GM18519 (cell line): ENCODE measurements around the gene TTLL11.

ENCODE experiments used
- ATAC-seq: cut with Tn5 transposase; IDR thresholded peaks from one replicate; pipeline ENCODE4 v1.9.1; 2021; ENCODE audit warnings: mild to moderate bottlenecking, moderate library complexity; ENCODE audit not compliant: unreplicated experiment, low FRiP score

The TTLL11 gene

DNA sequence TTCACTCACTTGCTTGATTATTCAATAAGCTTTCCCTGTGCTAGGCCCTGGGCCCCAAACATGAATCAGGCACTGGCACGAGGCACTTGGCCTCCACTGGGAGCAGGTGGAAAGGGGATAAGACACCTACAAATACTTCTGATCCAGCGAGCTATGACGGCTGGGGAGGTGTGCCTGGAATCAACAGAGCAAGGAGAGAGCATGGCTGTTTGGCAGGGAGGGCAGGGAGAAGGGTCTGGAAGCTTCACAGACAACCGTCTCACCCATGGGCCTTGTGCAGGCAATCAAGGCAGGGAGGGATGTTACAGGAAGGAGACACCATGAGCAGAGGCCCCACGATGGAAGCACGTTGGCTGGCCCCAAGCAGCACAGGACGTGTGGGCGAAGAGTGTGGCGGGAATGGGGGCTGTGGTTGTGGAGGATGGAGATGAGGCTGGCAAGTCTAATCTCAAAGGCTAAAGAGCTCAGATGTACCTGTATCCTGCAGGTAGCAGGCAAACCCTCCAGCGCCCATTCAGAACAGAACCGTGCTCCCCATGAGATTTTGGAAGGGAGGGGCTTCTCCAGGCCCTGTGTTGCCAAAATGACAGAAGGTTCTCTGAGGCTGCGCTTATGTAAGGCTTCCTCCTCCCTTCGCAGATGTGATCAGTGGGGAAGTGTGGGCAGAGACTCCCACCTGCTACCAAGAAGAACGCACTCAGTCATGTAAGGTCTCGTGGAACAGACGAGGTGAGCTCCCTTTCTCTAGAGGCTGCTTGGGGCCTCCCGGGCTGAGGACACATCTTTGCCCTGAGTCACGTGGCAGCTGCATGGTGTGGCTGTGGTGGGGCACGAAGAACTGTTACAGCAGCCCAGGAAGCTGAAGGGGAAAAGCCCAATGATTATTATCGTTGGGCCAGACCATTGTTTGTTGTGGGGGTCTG lies 252.0 kb downstream of the TTLL11 start:
- no peak for ATAC-seq

DNA sequence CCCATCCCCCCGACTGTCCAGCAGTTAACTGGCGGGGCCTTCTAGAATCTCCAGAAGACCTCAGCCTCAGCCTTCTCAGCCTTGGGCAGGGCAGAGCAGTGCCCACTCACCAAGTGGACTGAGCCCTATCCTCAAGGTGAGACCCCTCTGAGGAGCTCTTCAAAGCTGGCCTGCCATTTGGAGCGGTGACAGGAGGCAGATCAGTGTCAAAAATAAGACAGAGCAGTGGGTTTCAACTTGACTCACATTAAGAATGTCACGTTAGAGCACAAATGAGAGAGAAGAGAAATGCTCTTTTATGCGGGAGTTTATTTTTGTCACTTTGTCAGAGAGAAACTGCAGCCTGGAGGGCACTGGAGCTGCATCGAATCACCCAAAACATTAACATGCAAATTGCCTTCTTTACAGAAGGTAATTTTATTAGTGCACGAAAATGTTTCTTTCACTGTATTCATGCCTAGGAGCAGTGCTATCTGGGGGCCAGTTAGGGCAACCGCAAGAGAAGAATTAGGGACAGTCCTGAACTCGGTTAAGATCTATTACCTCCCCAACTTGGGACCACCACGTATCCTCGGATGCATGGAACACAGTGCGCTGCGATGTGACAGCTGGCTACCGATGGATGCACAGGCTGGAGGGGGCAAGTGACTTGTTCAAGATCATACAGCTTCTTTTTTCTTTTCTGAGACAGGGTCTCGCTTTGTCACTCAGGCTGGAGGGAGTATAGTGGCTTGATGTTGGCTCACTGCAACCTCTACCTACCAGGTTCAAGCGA lies 253.2 kb downstream of the TTLL11 start:
- peak; percentile 87 for ATAC-seq

DNA sequence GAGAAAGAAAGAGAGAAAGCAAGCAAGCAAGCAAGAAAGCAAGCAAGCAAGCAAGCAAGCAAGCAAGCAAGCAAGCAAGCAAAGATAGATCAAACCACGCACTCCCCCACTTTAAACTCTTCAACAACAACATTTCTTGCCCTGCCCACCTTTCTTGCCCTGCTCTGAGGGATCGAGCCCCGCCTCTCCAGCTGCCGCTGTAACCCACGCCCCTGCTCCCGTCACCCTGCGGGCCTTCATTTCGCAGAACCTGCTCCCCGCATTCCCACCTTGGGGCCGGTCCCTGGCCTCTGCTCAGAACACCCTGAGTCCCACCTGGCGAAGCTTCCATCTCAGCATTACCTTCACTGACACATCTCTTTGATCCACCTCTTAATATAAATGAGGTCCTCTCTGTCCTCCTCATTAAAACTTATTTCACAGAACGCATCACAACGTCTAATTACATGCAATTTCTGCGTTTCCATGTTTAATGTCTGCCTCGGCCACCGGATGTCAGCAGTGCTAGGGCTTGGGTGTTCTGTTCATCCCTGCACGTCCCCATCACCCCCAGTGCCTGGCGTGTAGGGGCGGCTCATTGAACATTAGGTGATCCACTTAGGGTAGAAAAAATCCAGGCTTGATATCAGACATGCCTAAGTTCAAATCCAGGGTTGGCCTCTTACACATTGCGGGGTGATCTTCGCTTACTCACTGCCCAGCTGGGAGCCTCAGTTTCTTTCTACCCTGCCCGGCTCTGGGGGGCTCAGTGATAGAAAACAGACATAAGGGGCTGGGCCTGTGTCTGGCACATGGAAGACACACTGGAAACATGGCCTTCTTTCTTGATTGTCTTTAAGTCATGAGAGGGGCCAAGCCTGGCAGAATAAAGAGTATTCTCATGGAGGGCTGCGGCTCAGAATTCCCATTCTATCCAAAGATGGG lies 254.1 kb downstream of the TTLL11 start:
- ATAC-seq = no peak

DNA sequence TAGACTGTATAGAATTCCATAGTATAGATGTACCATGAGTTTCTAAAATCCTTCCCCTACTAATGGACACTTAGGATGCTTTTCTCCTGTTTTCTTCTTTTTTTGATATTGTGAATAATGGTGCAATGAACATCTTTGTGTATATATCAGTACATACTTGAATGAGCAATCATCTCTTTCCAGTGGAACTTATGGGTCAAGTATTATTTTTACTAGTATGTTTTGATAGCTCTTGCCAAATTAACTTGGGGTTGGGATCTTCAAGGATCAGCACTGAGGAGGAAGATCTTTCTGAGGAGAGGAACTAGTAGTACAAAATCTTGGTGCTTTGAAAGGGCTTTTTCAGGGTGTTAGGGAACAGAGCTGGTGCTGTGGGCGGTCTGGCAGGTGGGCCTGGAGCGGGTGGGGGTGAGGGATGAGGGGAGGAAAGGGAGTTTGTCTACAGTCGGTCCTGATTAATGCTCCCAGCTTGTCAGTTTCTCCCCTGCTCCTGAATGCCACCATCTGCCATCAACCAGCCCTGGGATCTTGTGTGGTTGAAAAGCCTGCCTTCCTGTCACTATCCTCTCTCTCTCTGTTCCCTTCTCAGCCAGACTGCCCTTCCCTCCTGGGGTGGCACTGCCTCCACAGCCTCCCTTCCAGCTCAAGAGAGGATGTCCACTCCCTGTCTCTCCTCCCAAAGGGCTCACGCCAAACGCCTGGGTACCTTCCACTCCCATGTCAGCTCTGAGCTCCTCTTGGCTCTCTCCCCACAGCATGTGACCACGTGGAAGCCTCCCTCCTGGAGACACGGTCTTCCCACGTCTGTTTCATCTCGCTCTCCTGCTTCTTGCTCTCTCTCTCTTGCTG lies 255.8 kb downstream of the TTLL11 start:
- no peak for ATAC-seq

DNA sequence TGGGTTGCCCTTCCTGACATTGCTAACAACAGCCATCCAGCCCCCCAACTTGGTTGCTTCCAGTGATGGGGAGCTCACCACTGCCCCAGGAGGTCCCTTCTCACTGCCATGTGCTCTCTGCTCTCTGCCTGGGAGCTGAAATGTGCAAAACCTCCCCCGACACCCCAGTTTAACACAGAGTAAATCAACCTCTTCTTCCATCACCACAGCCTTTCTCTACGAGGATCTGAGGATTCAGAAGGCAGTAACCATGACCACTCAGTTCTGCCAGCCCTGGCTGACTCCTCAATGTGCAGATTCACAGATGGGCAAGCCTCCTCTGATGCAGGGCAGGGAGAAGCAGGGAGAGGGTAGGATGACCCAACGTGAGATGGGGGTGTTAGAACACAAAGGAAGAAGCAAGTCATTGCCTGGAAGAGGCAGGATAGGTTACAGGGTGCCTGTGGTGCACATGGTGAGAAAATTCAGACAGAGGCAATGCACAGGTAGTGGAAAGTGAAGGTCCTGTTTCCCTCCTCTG lies 256.7 kb downstream of the TTLL11 start:
- no peak for ATAC-seq

DNA sequence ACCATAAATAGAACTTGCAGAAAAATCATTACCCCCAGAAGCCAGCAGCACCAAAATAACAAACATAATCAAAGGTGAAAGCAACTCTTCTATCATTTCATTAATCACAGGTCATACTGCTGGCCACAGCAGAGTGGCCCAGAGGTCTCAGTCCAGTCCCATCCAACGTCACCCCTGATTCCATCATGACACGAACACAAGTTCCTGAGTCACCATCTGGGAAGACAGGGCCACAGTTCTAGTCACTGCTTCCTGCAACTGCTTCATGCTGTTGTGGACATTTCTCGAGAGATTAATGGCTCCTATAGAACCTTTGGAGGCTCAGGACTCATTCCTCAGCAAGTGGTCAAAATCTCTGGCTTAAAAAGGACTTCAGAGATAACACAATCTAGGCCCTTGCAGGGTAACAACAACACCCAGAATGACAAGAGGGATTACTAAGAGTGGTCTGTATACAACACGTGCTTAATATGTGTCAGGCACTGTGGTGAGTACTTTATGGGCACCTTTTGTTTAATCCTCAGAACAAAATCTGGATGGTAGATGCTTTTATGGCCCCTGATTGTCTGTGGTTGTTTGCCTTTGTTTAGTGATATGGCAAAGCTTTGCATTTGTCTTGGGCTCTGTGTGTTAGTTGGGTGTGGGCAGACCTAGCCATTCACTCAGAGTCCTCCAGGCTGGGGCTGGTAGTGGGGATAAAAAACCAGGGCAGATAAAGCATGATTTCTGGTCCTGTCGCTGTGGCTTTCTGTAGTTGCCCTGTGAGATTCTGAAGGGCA lies 257.3 kb downstream of the TTLL11 start:
- no peak for ATAC-seq

DNA sequence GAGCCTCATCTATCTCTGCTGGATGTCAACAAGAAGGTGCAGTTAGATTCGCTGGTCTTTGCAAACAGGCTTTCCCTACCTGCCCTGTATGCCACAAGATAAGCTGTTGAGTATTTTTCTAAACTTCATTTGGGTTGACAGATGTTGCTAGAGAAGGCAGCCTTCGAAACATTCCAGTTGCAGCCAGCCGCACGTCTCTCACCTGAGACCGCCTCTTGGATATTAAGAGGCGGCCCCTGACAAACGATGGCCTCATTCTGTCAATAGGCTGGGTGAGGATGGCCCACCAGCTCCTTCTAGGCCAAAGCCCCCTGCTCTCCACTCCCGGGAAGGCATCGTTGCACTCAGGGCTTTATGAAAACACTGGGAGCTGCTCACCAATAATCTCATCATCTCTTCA lies 260.0 kb downstream of the TTLL11 start:
- ATAC-seq = no peak

DNA sequence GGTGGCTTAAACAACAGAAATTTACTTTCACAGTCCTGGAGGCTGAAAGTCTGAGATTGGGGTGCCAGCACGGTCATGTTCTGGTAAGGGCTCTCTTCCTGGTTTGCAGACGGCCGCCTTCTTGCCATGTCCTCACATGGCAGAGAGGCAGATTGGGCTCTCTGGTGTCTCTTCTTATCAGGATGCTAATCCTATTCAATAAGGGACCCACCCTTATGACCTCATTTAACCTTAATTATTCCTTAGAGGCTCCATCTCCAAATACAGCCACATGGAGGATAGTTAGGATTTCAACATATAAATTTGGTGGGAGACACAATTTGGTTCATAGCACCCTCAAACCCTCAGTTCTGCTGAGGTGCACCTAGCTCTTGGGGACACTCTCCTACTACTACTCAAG lies 261.2 kb downstream of the TTLL11 start:
- ATAC-seq = no peak

DNA sequence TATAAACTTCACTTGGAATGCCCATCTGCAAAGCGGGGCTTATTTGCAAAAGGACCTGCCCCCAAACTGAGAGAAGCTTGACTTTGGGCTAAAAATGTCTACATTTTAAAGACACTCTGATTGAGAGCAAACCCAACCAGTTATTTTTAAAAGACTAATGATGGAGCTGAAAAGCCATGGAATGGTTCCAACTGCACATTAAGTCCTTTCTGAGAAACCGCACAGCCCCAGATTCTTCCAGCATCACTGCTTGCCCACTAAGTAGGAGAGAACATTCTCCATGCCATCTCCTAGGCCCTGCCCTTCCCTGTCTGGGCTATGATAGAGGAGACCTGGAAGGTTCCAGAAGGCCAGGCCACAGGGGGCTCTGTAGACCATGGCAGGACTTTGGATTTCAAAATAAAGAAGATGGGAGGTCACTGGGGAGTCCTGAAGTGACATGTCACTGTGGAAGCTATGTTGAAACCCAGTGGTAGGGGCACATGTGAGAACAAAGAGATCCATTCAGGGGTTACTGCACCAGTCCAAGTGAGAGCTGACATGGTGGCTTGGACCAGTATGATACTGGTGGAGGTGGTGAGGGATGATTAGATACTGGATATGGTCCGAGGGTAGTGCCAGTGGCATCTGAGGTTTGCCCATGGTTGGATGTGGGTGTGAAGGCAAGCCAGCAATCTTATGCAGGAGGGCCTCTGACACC lies 262.5 kb downstream of the TTLL11 start:
- no peak for ATAC-seq

DNA sequence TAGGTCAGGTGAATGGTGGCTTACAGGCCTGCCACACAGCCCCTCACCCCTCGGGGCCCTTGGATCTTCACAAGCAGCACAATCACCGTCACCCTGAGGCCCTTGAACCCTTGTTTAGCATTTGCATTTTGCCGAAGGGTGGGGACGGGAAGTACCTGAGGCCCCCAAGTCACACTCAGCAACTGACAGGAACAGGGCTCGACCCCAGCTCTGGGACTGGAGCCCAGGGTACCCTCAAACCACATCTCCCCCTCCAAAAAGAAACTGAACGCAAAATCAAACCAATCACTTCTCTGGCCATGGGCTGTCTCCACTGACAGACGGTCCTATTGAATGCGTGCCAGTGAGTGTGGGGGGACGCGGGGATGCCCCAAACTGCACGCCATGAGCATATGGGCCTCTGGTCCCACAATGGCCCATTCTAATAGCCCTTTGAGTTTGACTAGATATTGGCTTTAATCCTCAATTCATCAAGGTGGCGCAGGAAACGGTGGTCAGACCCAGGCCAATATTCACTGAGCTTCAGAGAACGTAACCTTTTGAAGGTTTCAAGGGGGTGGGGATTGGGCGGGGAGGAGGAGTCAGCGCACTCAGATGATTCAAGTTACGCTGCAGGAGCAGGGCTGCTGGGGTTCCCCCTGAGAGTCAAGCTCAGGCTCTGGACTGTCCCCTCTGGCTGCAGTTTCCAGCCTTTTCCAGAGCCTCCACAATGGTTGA lies 265.7 kb downstream of the TTLL11 start:
- ATAC-seq = no peak

DNA sequence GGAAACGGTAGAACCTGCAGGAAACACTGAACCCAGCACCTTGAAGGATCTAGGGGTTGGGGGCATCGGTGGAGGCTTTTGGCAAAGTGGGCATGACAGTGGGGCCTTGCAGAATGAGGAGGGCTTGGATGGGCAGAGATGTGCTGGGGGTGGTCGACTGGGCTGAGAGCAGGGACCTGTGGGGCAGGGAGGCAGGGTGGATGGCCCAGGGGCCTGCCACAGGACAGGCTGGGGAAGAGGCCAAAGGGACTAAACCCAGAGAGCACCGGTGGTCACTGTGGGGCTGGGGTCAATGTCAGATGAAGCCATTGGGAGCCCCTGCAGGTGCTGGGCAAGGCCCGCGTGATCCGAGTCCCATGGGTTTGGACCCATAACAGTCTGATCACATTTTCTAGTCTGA lies 266.4 kb downstream of the TTLL11 start:
- ATAC-seq = no peak

DNA sequence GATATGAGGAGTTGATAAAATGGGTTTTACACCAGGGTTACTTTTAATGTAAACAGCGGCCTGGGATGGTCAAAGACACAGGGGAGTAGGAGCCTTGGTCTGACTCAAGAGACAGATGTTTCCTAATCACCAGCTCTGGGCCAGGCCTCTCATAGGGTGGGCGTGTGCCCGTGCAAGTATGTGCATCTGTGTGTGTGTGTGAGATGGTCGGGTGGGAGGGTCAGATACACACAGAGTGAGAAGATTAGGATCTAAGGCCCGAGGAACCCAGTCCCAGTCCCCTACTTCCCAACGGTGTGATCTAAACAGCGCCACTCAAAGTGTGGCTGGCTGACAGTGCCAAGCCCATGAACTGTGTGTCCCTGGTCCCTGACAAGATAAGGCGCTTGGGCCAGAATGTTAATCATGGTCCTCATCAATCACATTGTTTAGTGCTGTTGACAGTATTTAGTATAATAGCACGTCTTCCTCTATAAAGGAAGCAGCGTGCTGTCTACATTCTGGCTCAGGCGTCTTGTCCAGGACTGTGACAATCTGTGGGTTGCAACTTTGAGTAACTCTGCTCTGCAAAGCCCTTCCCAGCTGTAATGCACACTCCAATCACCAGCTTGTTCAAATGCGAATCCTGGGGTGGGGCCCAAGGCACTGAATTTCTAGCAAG lies 267.9 kb downstream of the TTLL11 start:
- no peak for ATAC-seq

DNA sequence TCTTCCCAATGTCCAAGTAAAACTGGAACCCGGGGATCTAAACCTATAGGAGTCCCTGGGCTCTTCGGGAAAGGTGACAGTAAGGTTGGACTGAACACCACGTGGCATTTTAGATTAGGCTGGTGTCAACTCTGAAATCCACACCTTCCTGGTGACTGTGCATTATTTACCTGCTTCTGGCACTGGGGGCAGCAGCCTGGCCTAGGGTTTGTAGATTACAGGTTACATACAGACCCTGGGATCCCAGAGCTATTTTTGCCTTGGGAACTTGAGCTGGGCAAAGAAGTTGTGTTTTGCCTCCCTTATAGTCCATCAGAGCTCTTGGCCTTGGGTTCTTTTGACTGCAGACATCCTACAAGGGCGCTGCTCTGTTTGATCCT lies 268.5 kb downstream of the TTLL11 start:
- ATAC-seq = no peak

DNA sequence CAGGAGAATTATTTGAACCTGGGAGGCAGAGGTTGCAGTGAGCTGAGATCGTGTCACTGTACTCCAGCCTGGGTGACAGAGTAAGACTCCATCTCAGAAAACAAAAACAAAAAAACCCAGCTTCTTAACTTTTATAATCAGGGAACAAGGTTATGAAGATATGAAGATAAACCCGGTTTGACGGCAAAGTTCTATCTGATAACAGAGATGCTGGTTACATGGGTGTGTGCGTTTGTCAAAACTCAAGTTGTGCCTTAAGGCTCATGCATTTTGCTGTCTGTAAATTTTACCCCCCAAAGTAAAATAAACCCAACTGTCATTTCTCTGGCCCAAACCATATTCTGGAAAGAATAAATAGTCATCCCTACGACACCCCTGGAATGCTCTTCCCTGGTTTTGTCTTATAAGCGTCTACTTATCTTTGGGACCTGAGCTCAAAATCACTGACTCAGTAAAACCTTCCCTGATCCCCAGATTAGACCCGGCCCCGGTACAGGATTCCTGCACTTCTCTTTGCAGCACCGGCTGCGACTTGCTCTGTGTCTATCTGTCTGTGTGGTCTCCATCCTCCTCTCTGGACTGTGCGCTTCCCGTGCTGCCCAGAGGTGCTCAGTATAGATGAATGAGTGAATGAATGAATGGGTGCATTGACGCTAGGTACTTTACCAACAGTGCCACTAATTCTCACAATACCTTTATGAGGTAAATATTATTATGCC lies 269.5 kb downstream of the TTLL11 start:
- ATAC-seq = no peak

DNA sequence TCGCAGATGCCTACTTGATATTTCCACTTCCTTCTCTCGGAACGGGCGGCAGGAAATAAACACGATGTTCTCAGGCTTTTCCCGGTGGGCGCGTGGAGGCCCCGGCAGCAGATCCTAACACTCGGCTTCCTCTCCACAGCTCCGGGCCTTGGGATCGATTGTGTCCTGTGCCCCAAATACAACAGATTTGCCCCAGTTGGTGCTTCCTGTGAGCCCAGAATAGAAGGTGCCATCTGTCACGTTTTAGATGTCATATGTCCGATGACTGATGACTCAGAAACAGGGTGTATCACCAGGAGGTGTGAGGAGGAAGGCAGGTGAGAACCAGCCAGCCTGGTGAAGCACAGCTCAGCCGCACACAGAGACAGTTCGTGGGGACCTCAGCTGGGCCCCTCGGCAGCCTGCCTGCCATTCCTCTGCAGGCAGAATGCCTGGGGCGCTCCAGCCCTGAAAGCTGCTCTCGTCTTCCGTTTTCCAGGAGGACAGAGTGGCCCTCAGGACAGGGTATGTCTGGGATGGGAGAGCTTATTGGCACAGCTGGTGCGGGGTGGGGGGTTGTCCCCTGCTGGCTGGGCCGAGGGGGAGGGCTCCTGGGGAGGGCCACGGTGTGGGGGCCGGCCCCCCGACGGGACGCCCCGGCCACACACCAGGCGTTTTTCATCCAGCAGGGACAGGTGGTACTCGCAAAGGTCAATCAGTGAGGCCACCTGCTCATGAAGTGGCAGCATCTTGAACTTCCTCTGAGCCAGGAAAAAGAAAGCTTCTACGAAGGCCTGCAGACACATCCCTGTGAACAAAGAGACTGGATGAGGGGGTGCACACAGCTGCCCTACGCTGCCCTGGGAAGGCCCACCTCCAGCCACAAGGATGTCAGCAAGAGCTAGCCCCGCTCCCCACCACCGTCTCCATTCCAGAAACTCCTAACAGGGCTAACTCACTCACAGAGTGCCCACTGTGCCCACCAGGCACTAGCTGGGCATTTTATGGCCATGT lies 270.7 kb downstream of the TTLL11 start:
- ATAC-seq = no peak
